ENCODE data around the gene GID8. TPM values are rescaled to one million over a fixed set of nuclear protein-coding genes. Genes with fewer than 3 reads are reported as not detected.

GID8 gene
- total RNA-seq, 1 experiment from 2014 or later, result 35.6 TPM

DNA sequence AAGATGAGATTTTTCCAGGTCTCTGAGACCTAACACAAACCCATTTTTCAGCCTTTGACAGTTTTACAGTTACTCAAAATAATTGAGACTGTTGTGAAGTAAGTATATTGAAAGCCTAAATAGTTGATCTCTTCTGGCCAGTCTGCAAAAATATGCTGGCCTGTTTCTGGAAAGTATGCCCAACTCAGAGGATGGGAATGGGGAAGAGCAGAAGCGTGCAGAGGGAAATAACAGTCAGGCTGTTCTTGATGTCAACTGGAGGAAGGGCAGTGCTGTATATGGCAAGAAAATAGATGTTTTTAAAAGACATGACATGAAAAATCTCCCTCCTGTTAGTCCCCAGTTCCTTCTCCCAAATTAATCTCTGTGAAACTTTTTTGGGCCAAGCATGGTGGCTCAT lies 3.8 kb downstream of the GID8 start:
- POLR2A ChIA-PET, result no interaction called here
- Histone ChIP-seq H3K9me2 (ENCODE audit: insufficient read depth) (no peaks in the 10 kb centered on the region), H3K4me1 (ENCODE audit: control insufficient read depth in 1 of 2, insufficient read depth in 2 of 2, low read length in 2 of 2) (peaks cover 5 to 12% of the 10 kb centered on the region in 2 experiments; a peak in 3 of 4 replicates), H2AFZ (ENCODE audit: low read depth, low read length, poor library complexity, severe bottlenecking) (no peak overlapping the region), H3K9me3 (ENCODE audit: control insufficient read depth in 1 of 2, insufficient read depth in 1 of 2, low read depth in 1 of 2, low read length in 2 of 2) (no peaks in the 10 kb centered on the region), H3K36me3 (ENCODE audit: control insufficient read depth in 1 of 2, insufficient read depth in 2 of 2, low read length in 2 of 2) (peaks cover 35 to 41% of the 10 kb centered on the region in 2 experiments), H3K27me3 (ENCODE audit: insufficient read depth, low read length) (no peaks in the 10 kb centered on the region), H3K79me2 (ENCODE audit: insufficient read depth, low read length) (peaks cover 62% of the 10 kb centered on the region), H4K20me1 (ENCODE audit: insufficient read depth) (no peaks in the 10 kb centered on the region), H3K9ac (ENCODE audit: low read length) (no peak overlapping the region), H3K4me2 (ENCODE audit: low read length) (no peak overlapping the region), H3K27ac (ENCODE audit: low read depth, low read length) (no peak overlapping the region), H3K4me3 (replicated peaks in 1 of 2; ENCODE audit: low read depth in 1 of 2, low read length in 2 of 2) (no peak overlapping the region)
- intact Hi-C loops (cut with micrococcal nuclease), result no loop called here
- CTCF ChIA-PET, result no interaction called here
- DNase-seq (ENCODE audit: low read depth, low spot score) (no peak), ATAC-seq (no peak)
- RAD21 ChIA-PET (ENCODE audit: low non-redundant PET in 1 of 2, low total read pairs in 2 of 2, uncharacterized antibody in 2 of 2, unreplicated experiment in 2 of 2), result no interaction called here
- no peak for TF ChIP-seq JUND (IDR thresholded peaks at IDR 0.05)
- no peak for TF ChIP-seq TCF7L2 (IDR thresholded peaks at IDR 0.05; ENCODE audit: borderline replicate concordance, extremely low read depth, insufficient read depth, insufficient read length)
- TF ChIP-seq, protein P1, sequence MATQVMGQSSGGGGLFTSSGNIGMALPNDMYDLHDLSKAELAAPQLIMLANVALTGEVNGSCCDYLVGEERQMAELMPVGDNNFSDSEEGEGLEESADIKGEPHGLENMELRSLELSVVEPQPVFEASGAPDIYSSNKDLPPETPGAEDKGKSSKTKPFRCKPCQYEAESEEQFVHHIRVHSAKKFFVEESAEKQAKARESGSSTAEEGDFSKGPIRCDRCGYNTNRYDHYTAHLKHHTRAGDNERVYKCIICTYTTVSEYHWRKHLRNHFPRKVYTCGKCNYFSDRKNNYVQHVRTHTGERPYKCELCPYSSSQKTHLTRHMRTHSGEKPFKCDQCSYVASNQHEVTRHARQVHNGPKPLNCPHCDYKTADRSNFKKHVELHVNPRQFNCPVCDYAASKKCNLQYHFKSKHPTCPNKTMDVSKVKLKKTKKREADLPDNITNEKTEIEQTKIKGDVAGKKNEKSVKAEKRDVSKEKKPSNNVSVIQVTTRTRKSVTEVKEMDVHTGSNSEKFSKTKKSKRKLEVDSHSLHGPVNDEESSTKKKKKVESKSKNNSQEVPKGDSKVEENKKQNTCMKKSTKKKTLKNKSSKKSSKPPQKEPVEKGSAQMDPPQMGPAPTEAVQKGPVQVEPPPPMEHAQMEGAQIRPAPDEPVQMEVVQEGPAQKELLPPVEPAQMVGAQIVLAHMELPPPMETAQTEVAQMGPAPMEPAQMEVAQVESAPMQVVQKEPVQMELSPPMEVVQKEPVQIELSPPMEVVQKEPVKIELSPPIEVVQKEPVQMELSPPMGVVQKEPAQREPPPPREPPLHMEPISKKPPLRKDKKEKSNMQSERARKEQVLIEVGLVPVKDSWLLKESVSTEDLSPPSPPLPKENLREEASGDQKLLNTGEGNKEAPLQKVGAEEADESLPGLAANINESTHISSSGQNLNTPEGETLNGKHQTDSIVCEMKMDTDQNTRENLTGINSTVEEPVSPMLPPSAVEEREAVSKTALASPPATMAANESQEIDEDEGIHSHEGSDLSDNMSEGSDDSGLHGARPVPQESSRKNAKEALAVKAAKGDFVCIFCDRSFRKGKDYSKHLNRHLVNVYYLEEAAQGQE (IDR thresholded peaks at IDR 0.05; ENCODE audit: low read depth), result no peak
- no peak for TF ChIP-seq SIN3A (IDR thresholded peaks at IDR 0.05; ENCODE audit: low read depth)
- TF ChIP-seq EGR1 (IDR thresholded peaks at IDR 0.05; ENCODE audit: low read depth), result no peak
- TF ChIP-seq ELF1 (IDR thresholded peaks at IDR 0.05; ENCODE audit: borderline replicate concordance, low read depth), result no peak
- TF ChIP-seq, protein P2, sequence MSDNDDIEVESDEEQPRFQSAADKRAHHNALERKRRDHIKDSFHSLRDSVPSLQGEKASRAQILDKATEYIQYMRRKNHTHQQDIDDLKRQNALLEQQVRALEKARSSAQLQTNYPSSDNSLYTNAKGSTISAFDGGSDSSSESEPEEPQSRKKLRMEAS (IDR thresholded peaks at IDR 0.05), result no peak
- TF ChIP-seq, protein P3, sequence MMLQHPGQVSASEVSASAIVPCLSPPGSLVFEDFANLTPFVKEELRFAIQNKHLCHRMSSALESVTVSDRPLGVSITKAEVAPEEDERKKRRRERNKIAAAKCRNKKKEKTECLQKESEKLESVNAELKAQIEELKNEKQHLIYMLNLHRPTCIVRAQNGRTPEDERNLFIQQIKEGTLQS (IDR thresholded peaks at IDR 0.05), result no peak
- no peak for TF ChIP-seq SRF (IDR thresholded peaks at IDR 0.05; ENCODE audit: low read depth)
- no peak for TF ChIP-seq ZNF274 (IDR thresholded peaks at IDR 0.05; ENCODE audit: low read depth, low read length)
- no peak for TF ChIP-seq CTCF (IDR thresholded peaks at IDR 0.05 in 2 of 3, conservative IDR thresholded peaks at IDR 0.05 in 1 of 3; ENCODE audit: borderline replicate concordance in 1 of 3, insufficient read depth in 1 of 3, low read depth in 2 of 3, low read length in 2 of 3)
- no peak for TF ChIP-seq SP1 (IDR thresholded peaks at IDR 0.05; ENCODE audit: low read depth)
- no TSS peak for BruUV-seq (replicated peaks)
